ENCODE results near the gene ADGRA1.

The ADGRA1 gene

DNA sequence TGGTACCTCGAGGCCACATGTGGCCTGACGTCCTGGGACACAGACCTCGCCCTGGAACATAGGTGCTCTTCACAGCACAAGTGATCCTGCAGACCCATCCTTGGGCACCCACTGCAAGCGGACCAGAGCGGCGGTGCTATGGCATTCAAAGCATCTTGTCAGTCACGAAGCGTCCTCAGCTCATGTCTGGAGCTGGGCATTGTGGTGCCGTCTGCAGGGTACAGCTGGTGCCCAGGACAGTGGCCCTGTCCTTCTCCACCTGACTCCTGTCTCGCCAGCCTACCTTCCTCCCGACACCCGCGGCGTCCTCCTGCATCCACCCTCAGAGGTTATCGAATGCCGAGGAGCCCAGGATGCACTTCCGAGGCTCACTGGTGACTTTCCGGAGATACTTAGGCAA, 26.5 kb downstream of the ADGRA1 start:
- H2BK120ac ChIP-seq (ENCODE audit: insufficient read depth, low read length, poor library complexity): no peak overlapping the region
- H4K91ac ChIP-seq (ENCODE audit: low read depth, low read length): no peak overlapping the region
- H3K27ac ChIP-seq (ENCODE audit: low read depth, low read length): no peak overlapping the region
- no peak overlapping the region for H3K4me3 ChIP-seq (ENCODE audit: low read depth, low read length)
- H4K12ac ChIP-seq (ENCODE audit: low read depth, low read length): no peak overlapping the region
- no peak for DNase-seq
- no peak overlapping the region for H4K8ac ChIP-seq (ENCODE audit: low read depth, low read length)
- no peak overlapping the region for H3K9ac ChIP-seq (ENCODE audit: low read length)
- no peak overlapping the region for H2AK5ac ChIP-seq (ENCODE audit: low read length)
- no peaks in the 10 kb centered on the region for H3K27me3 ChIP-seq (ENCODE audit: insufficient read depth, low read length)
- H3K23ac ChIP-seq (ENCODE audit: low read length): no peak overlapping the region
- H3K79me1 ChIP-seq (ENCODE audit: low read length): no peaks in the 10 kb centered on the region
- H2BK12ac ChIP-seq (ENCODE audit: low read length): no peak overlapping the region
- H3K4me2 ChIP-seq (ENCODE audit: low read length): no peak overlapping the region
- H3K4ac ChIP-seq (ENCODE audit: low read depth, low read length): no peak overlapping the region
- no peaks in the 10 kb centered on the region for H3K36me3 ChIP-seq (ENCODE audit: control insufficient read depth in 1 of 2, insufficient read depth in 2 of 2, low read length in 2 of 2)
- H3K4me1 ChIP-seq (ENCODE audit: control insufficient read depth in 1 of 2, insufficient read depth in 2 of 2, low read length in 2 of 2): no peaks in the 10 kb centered on the region
- H2BK5ac ChIP-seq (ENCODE audit: low read depth, low read length, poor library complexity): no peak overlapping the region
- no peak overlapping the region for H2AFZ ChIP-seq (ENCODE audit: insufficient read depth, low read length, poor library complexity)
- peaks cover 34% of the 10 kb centered on the region for H3K9me3 ChIP-seq (ENCODE audit: insufficient read depth, low read depth, low read length)
- no peak overlapping the region for H3K14ac ChIP-seq (ENCODE audit: low read length)
- WGBS (ENCODE audit: extremely low coverage, insufficient coverage, insufficient read length): no CpG with 5 or more reads among the region's 18 CpGs
- no peak overlapping the region for H3K18ac ChIP-seq (ENCODE audit: low read length)
- no peaks in the 10 kb centered on the region for H3K79me2 ChIP-seq (ENCODE audit: control insufficient read depth, insufficient read depth, low read length, poor library complexity)

DNA sequence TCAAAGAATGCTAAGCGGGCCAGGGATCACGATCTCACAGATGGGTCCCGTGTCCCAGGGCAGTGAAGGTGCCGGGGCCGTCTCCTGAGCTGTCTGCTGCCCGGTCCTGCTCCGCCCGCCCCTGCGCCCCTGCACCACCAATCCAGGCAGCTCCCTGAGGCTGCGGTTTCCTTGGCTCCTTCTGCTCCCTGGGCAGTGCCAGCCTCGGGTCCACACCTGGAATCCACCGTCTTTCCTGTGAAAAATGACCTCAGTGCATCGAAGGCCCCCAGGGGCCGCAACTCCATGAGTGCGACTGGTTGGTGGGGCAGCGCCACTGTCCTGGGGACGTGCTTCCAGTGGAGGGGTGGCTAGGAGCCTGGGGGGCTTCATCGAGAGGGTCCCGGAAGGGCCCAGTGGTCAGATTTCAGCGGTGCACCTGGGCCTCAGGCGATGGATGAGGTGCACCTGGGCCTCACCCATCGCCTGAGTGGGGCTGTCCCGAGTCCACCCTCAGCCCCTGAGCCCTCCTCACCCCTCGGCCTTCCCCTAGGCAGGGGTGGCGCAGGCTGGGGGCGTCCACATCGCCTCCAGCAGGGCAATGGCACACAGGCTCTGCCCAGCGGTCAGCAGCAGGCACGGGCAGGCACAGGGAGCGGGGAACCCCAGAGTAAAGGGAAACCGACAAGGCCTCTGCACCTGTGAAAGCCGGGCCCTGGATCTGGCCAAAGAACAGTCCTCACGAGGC, 27.2 kb downstream of the ADGRA1 start:
- no CpG with 5 or more reads among the region's 33 CpGs for WGBS (ENCODE audit: extremely low coverage, insufficient coverage, insufficient read length)
- no peak overlapping the region for H4K91ac ChIP-seq (ENCODE audit: low read depth, low read length)
- no peak overlapping the region for H3K9ac ChIP-seq (ENCODE audit: low read length)
- H4K8ac ChIP-seq (ENCODE audit: low read depth, low read length): no peak overlapping the region
- no peak overlapping the region for H3K4ac ChIP-seq (ENCODE audit: low read depth, low read length)
- DNase-seq: no peak
- H3K23ac ChIP-seq (ENCODE audit: low read length): no peak overlapping the region
- no peak overlapping the region for H2BK120ac ChIP-seq (ENCODE audit: insufficient read depth, low read length, poor library complexity)
- H3K4me2 ChIP-seq (ENCODE audit: low read length): no peak overlapping the region
- H3K9me3 ChIP-seq (ENCODE audit: insufficient read depth, low read depth, low read length): peaks cover 29% of the 10 kb centered on the region
- H3K27me3 ChIP-seq (ENCODE audit: insufficient read depth, low read length): no peaks in the 10 kb centered on the region
- H2AFZ ChIP-seq (ENCODE audit: insufficient read depth, low read length, poor library complexity): no peak overlapping the region
- H2BK12ac ChIP-seq (ENCODE audit: low read length): no peak overlapping the region
- H2AK5ac ChIP-seq (ENCODE audit: low read length): no peak overlapping the region
- no peaks in the 10 kb centered on the region for H3K4me1 ChIP-seq (ENCODE audit: control insufficient read depth in 1 of 2, insufficient read depth in 2 of 2, low read length in 2 of 2)
- H3K36me3 ChIP-seq (ENCODE audit: control insufficient read depth in 1 of 2, insufficient read depth in 2 of 2, low read length in 2 of 2): no peaks in the 10 kb centered on the region
- no peak overlapping the region for H3K18ac ChIP-seq (ENCODE audit: low read length)
- H3K4me3 ChIP-seq (ENCODE audit: low read depth, low read length): no peak overlapping the region
- no peak overlapping the region for H4K12ac ChIP-seq (ENCODE audit: low read depth, low read length)
- no peak overlapping the region for H3K27ac ChIP-seq (ENCODE audit: low read depth, low read length)
- no peak overlapping the region for H2BK5ac ChIP-seq (ENCODE audit: low read depth, low read length, poor library complexity)
- no peaks in the 10 kb centered on the region for H3K79me2 ChIP-seq (ENCODE audit: control insufficient read depth, insufficient read depth, low read length, poor library complexity)
- no peaks in the 10 kb centered on the region for H3K79me1 ChIP-seq (ENCODE audit: low read length)
- H3K14ac ChIP-seq (ENCODE audit: low read length): no peak overlapping the region

DNA sequence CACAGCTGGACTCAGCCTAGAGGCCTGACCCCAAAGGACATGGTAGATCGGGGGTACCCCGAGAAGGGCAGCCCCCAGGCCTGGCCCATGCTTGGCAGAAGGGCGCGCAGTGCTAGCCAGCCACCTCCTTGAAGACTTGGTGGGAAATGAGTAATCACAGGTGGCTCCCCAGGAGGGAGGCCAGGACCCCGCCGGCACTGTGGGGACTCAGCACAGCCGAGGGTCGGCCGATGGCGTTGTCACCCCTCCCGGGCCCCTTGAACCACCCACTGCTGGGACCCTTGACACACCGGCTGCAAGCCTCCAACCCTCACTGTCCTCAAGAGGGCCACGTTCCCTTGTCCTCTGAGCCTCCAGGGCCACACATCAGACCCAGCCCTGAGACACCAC, 27.7 kb downstream of the ADGRA1 start:
- WGBS (ENCODE audit: extremely low coverage, insufficient coverage, insufficient read length): no CpG with 5 or more reads among the region's 13 CpGs
- Histone ChIP-seq H3K18ac (ENCODE audit: low read length) (no peak overlapping the region), H4K8ac (ENCODE audit: low read depth, low read length) (no peak overlapping the region), H2BK12ac (ENCODE audit: low read length) (no peak overlapping the region), H2BK5ac (ENCODE audit: low read depth, low read length, poor library complexity) (no peak overlapping the region), H3K9ac (ENCODE audit: low read length) (no peak overlapping the region), H3K4me2 (ENCODE audit: low read length) (no peak overlapping the region), H3K27ac (ENCODE audit: low read depth, low read length) (no peak overlapping the region), H3K36me3 (ENCODE audit: control insufficient read depth in 1 of 2, insufficient read depth in 2 of 2, low read length in 2 of 2) (no peaks in the 10 kb centered on the region), H3K4ac (ENCODE audit: low read depth, low read length) (no peak overlapping the region), H3K14ac (ENCODE audit: low read length) (no peak overlapping the region), H4K12ac (ENCODE audit: low read depth, low read length) (no peak overlapping the region), H3K23ac (ENCODE audit: low read length) (no peak overlapping the region), H2AK5ac (ENCODE audit: low read length) (no peak overlapping the region), H2AFZ (ENCODE audit: insufficient read depth, low read length, poor library complexity) (no peak overlapping the region), H3K9me3 (ENCODE audit: insufficient read depth, low read depth, low read length) (peaks cover 25% of the 10 kb centered on the region), H3K79me2 (ENCODE audit: control insufficient read depth, insufficient read depth, low read length, poor library complexity) (no peaks in the 10 kb centered on the region), H3K4me1 (ENCODE audit: control insufficient read depth in 1 of 2, insufficient read depth in 2 of 2, low read length in 2 of 2) (no peaks in the 10 kb centered on the region), H3K27me3 (ENCODE audit: insufficient read depth, low read length) (no peaks in the 10 kb centered on the region), H4K91ac (ENCODE audit: low read depth, low read length) (no peak overlapping the region), H3K4me3 (ENCODE audit: low read depth, low read length) (no peak overlapping the region), H3K79me1 (ENCODE audit: low read length) (no peaks in the 10 kb centered on the region), H2BK120ac (ENCODE audit: insufficient read depth, low read length, poor library complexity) (no peak overlapping the region)
- no peak for DNase-seq

DNA sequence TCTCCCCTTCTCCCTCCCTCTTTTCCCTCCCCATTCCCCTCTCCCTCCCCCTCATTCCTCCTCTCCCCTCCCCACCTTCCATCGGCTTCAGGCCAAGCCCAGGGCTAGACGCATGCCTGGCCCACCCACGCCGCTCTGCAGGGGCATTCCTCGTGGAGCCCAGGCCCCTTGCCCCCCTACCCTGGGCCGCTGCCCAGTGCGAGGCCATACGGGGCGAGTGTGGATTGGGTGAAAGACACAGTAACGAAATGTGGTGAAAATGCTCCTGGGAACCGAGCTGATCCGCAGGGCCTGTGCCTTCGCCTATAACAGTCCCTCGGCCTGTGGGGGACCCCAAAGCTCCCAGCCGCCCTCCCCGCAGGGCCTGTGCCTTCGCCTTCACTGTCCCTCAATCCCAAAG, 28.3 kb downstream of the ADGRA1 start:
- Histone ChIP-seq H2AFZ (ENCODE audit: insufficient read depth, low read length, poor library complexity) (no peak overlapping the region), H3K79me2 (ENCODE audit: control insufficient read depth, insufficient read depth, low read length, poor library complexity) (no peaks in the 10 kb centered on the region), H3K9ac (ENCODE audit: low read length) (no peak overlapping the region), H3K79me1 (ENCODE audit: low read length) (no peaks in the 10 kb centered on the region), H2BK12ac (ENCODE audit: low read length) (no peak overlapping the region), H2BK5ac (ENCODE audit: low read depth, low read length, poor library complexity) (no peak overlapping the region), H3K14ac (ENCODE audit: low read length) (no peak overlapping the region), H3K4me3 (ENCODE audit: low read depth, low read length) (no peak overlapping the region), H3K9me3 (ENCODE audit: insufficient read depth, low read depth, low read length) (peaks cover 24% of the 10 kb centered on the region), H3K36me3 (ENCODE audit: control insufficient read depth in 1 of 2, insufficient read depth in 2 of 2, low read length in 2 of 2) (no peaks in the 10 kb centered on the region), H3K27ac (ENCODE audit: low read depth, low read length) (no peak overlapping the region), H3K18ac (ENCODE audit: low read length) (no peak overlapping the region), H2BK120ac (ENCODE audit: insufficient read depth, low read length, poor library complexity) (no peak overlapping the region), H4K8ac (ENCODE audit: low read depth, low read length) (no peak overlapping the region), H3K4me1 (ENCODE audit: control insufficient read depth in 1 of 2, insufficient read depth in 2 of 2, low read length in 2 of 2) (no peaks in the 10 kb centered on the region), H3K4ac (ENCODE audit: low read depth, low read length) (no peak overlapping the region), H4K91ac (ENCODE audit: low read depth, low read length) (no peak overlapping the region), H3K4me2 (ENCODE audit: low read length) (no peak overlapping the region), H2AK5ac (ENCODE audit: low read length) (no peak overlapping the region), H3K27me3 (ENCODE audit: insufficient read depth, low read length) (no peaks in the 10 kb centered on the region), H3K23ac (ENCODE audit: low read length) (no peak overlapping the region), H4K12ac (ENCODE audit: low read depth, low read length) (no peak overlapping the region)
- DNase-seq: no peak
- 50% methylated on average over 1 of the region's 17 CpGs for WGBS (ENCODE audit: extremely low coverage, insufficient coverage, insufficient read length)

Measured in trophoblast cell (in vitro differentiated cells and primary cell).